Measurements from ENCODE around the gene ORC3.

DNA sequence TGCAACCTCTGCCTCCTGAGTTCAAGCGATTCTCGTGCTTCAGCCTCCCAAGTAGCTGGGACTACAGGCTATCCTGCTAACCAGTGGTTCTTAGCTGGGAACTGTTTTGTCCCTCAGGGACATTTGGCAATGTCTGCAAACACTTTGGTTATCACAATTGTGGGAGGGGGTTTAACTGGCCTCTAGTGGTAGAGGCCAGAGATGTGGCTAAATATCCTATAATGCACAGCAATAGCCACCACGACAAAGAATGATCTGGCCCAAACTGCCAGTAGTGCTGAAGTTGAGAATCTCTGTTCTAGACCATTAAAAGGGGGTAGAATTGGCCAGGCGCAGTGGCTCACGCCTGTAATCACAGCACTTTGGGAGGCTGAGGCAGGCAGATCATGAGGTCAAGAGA, 83.3 kb downstream of the ORC3 start:
- TF ChIP-seq, protein P1, sequence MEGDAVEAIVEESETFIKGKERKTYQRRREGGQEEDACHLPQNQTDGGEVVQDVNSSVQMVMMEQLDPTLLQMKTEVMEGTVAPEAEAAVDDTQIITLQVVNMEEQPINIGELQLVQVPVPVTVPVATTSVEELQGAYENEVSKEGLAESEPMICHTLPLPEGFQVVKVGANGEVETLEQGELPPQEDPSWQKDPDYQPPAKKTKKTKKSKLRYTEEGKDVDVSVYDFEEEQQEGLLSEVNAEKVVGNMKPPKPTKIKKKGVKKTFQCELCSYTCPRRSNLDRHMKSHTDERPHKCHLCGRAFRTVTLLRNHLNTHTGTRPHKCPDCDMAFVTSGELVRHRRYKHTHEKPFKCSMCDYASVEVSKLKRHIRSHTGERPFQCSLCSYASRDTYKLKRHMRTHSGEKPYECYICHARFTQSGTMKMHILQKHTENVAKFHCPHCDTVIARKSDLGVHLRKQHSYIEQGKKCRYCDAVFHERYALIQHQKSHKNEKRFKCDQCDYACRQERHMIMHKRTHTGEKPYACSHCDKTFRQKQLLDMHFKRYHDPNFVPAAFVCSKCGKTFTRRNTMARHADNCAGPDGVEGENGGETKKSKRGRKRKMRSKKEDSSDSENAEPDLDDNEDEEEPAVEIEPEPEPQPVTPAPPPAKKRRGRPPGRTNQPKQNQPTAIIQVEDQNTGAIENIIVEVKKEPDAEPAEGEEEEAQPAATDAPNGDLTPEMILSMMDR (conservative IDR thresholded peaks at IDR 0.05; ENCODE audit: low read depth, low read length): no peak
- TF ChIP-seq MXI1 (IDR thresholded peaks at IDR 0.05; ENCODE audit: borderline replicate concordance, low read depth, low read length) (no peak), POLR2A (IDR thresholded peaks at IDR 0.05; ENCODE audit: low read depth, low read length) (no peak), MAFK (IDR thresholded peaks at IDR 0.05; ENCODE audit: low read depth, low read length) (no peak), RAD21 (IDR thresholded peaks at IDR 0.05; ENCODE audit: low read length) (no peak), SMC3 (IDR thresholded peaks at IDR 0.05; ENCODE audit: low read depth, low read length) (no peak), CEBPB (IDR thresholded peaks at IDR 0.05; ENCODE audit: low read depth, low read length) (no peak), MAZ (IDR thresholded peaks at IDR 0.05; ENCODE audit: borderline replicate concordance, low read depth, low read length) (no peak), BHLHE40 (IDR thresholded peaks at IDR 0.05; ENCODE audit: low read depth, low read length) (no peak), CHD1 (IDR thresholded peaks at IDR 0.05; ENCODE audit: low read depth, low read length) (no peak), RFX5 (IDR thresholded peaks at IDR 0.05; ENCODE audit: low read depth, low read length) (no peak), NFE2L2 (IDR thresholded peaks at IDR 0.05; ENCODE audit: low read depth, low read length) (no peak), FOS (IDR thresholded peaks at IDR 0.05; ENCODE audit: low read depth, low read length) (no peak)

Data from IMR-90 (cell line).